GM12878 (cell line): Measurements from ENCODE around the gene GTF2IRD1. TPM values are rescaled to one million over a fixed set of nuclear protein-coding genes. Genes with fewer than 3 reads are reported as not detected.

ENCODE experiments used
- ATAC-seq: fragments of 200-7000 bp; cut with Tn5 transposase; 3 replicates; pipeline ENCODE4 v1.9.1; 2020; ENCODE audit warnings: mild to moderate bottlenecking, moderate library complexity
- BruUV-seq: library from RNA; stranded (reverse); fragments of 400-500 nt; replicated peaks from 2 replicates; lab custom pipeline; 2021; lab: Mats Ljungman, UMichigan
- CTCF ChIA-PET: fragments of 300-600 bp; sonication (Branson Sonifier 250); formaldehyde crosslinking; extraction: SDS; loops from one replicate; lab custom pipeline; 2021; ENCODE audit warnings: inconsistent platforms; lab: Yijun Ruan, JAX
- POLR2A ChIA-PET: fragments of 350-600 bp; formaldehyde crosslinking; extraction: SDS; loops from one replicate; lab custom pipeline; 2021; ENCODE audit warnings: inconsistent platforms; lab: Charles Lee
- RAD21 ChIA-PET: fragments of 300-600 bp; sonication (Branson Sonifier 250); formaldehyde crosslinking; loops from one replicate; lab custom pipeline; 2023; ENCODE audit warnings: antibody characterized with exemption; ENCODE audit not compliant: unreplicated experiment; lab: Charles Lee
- SMC1A ChIA-PET: fragments of 300-600 bp; sonication (Branson Sonifier 250); formaldehyde crosslinking; loops from one replicate; lab custom pipeline; 2023; ENCODE audit not compliant: unreplicated experiment, uncharacterized antibody; lab: Charles Lee
- DNase-seq: peaks from one replicate; pipeline ENCODE4 v3.0.0-alpha.2; 2011; ENCODE audit warnings: low read depth, low spot score
- FAIRE-seq: peaks from 3 replicates; lab custom pipeline; 2011; peaks lifted over from hg19 to GRCh38; lab: Jason Lieb, UNC
- H2AFZ ChIP-seq: 2 replicates; pipeline ENCODE4 v1.6.0; 2011; ENCODE audit warnings: low read depth, low read length, control low read depth; ENCODE audit not compliant: control insufficient read depth
- H3K27ac ChIP-seq: 2 replicates; pipeline ENCODE4 v1.5.1; 2011; ENCODE audit warnings: control low read depth; ENCODE audit not compliant: control insufficient read depth, insufficient read depth
- H3K27me3 ChIP-seq, 2 experiments: replicated peaks in 1 of 2; 2 replicates each; pipeline versions ENCODE4 v1.6.0 to v1.6.1; 2011; ENCODE audit warnings: low read length in 1 of 2; ENCODE audit not compliant: control insufficient read depth in 2 of 2, insufficient read depth in 2 of 2
- H3K36me3 ChIP-seq, 2 experiments: 2 replicates each; pipeline ENCODE4 v1.5.1; 2011; ENCODE audit warnings: low read length in 1 of 2; ENCODE audit not compliant: control insufficient read depth in 2 of 2, insufficient read depth in 2 of 2
- H3K4me1 ChIP-seq: 2 replicates; pipeline ENCODE4 v1.6.1; 2011; ENCODE audit warnings: mild to moderate bottlenecking, low read length, moderate library complexity, mixed read lengths; ENCODE audit not compliant: control insufficient read depth, insufficient read depth
- H3K4me2 ChIP-seq: 2 replicates; pipeline ENCODE4 v1.6.0; 2011; ENCODE audit warnings: control low read depth; ENCODE audit not compliant: control insufficient read depth, insufficient read depth
- H3K4me3 ChIP-seq: fragments of 200-600 bp; sonication (generic); 2 replicates; pipeline ENCODE4 v1.5.1; 2016
- H3K79me2 ChIP-seq: 2 replicates; pipeline ENCODE4 v1.6.0; 2011; ENCODE audit warnings: low read length; ENCODE audit not compliant: control insufficient read depth, insufficient read depth
- H3K9ac ChIP-seq: 2 replicates; pipeline ENCODE4 v1.8.0; 2011; ENCODE audit warnings: low read length, control low read depth, mixed read lengths; ENCODE audit not compliant: control insufficient read depth, insufficient read depth
- H3K9me3 ChIP-seq: replicated peaks from 3 replicates; pipeline ENCODE4 v1.5.1; 2011; ENCODE audit warnings: mild to moderate bottlenecking, low read length; ENCODE audit not compliant: control insufficient read depth, insufficient read depth
- H4K20me1 ChIP-seq: 2 replicates; pipeline ENCODE4 v1.6.0; 2011; ENCODE audit not compliant: control insufficient read depth, insufficient read depth
- BCL3 ChIP-seq: IDR thresholded peaks from 2 replicates; pipeline ENCODE4 v1.6.1; 2011; ENCODE audit warnings: borderline replicate concordance, low read depth, mild to moderate bottlenecking, moderate library complexity, low read length; ENCODE audit not compliant: insufficient read depth, poor library complexity, severe bottlenecking
- EZH2 ChIP-seq: IDR thresholded peaks from 2 replicates; pipeline ENCODE4 v1.6.1; 2012; ENCODE audit warnings: low read depth, mild to moderate bottlenecking, control low read depth, inconsistent platforms, low read length, borderline replicate concordance; ENCODE audit not compliant: control insufficient read depth
- FOS ChIP-seq: IDR thresholded peaks from 3 replicates; pipeline ENCODE4 v1.6.1; 2011; ENCODE audit warnings: borderline replicate concordance; ENCODE audit not compliant: insufficient read length; ENCODE audit errors: extremely low read depth
- FOXK2 ChIP-seq: fragments of 450-650 bp; IDR thresholded peaks from 2 replicates; pipeline ENCODE4 v1.6.1; 2017; ENCODE audit warnings: mild to moderate bottlenecking, moderate library complexity
- GATAD2B ChIP-seq: fragments of 450-650 bp; conservative IDR thresholded peaks from 2 replicates; pipeline ENCODE4 v1.6.1; 2017; ENCODE audit warnings: low read depth, mild to moderate bottlenecking, moderate library complexity
- HDAC2 ChIP-seq: fragments of 200-600 bp; sonication (generic); IDR thresholded peaks from 2 replicates; pipeline ENCODE4 v1.6.1; 2017
- JUND ChIP-seq: IDR thresholded peaks from 2 replicates; pipeline ENCODE4 v1.6.1; 2012; ENCODE audit warnings: low read depth, mild to moderate bottlenecking, low read length, improper control_type of control experiment, moderate library complexity
- MTA3 ChIP-seq: IDR thresholded peaks from 2 replicates; pipeline ENCODE4 v1.6.1; 2012; ENCODE audit warnings: low read length, inconsistent platforms, borderline replicate concordance
- POLR2AphosphoS5 ChIP-seq: IDR thresholded peaks from 2 replicates; pipeline ENCODE4 v1.6.1; 2011; ENCODE audit warnings: mild to moderate bottlenecking, low read length, inconsistent platforms
- SMAD1 ChIP-seq: fragments of 450-650 bp; IDR thresholded peaks from 2 replicates; pipeline ENCODE4 v1.6.1; 2018; ENCODE audit warnings: mild to moderate bottlenecking, low read depth; ENCODE audit not compliant: partially characterized antibody
- SP1 ChIP-seq: IDR thresholded peaks from one replicate; pipeline ENCODE4 v1.6.1; 2011; ENCODE audit warnings: low read depth, low read length
- SREBF2 ChIP-seq: IDR thresholded peaks from 2 replicates; pipeline ENCODE4 v1.6.1; 2012; ENCODE audit warnings: mild to moderate bottlenecking, low read length
- TBL1XR1 ChIP-seq: IDR thresholded peaks from 2 replicates; pipeline ENCODE4 v1.6.1; 2012; ENCODE audit warnings: low read depth, low read length, improper control_type of control experiment
- TCF12 ChIP-seq: IDR thresholded peaks from 2 replicates; pipeline ENCODE4 v1.6.1; 2011; ENCODE audit warnings: low read depth, mild to moderate bottlenecking, low read length
- ZBED1 ChIP-seq: IDR thresholded peaks from 2 replicates; pipeline ENCODE4 v1.6.1; 2016; ENCODE audit warnings: borderline replicate concordance
- ZBTB33 ChIP-seq: fragments of 450-650 bp; IDR thresholded peaks from 2 replicates; pipeline ENCODE4 v1.6.1; 2017; ENCODE audit warnings: mild to moderate bottlenecking
- ZNF207 ChIP-seq: fragments of 450-650 bp; IDR thresholded peaks from 2 replicates; pipeline ENCODE4 v1.6.1; 2014; ENCODE audit warnings: antibody characterized with exemption, mild to moderate bottlenecking, borderline replicate concordance
- ZNF24 ChIP-seq: fragments of 450-650 bp; IDR thresholded peaks from 2 replicates; pipeline ENCODE4 v1.6.1; 2017; ENCODE audit warnings: antibody characterized with exemption, mild to moderate bottlenecking
- WGBS: methylation state at CpG from one replicate; pipeline ENCODE4 v1.1.6; 2016; ENCODE audit warnings: low lambda C conversion rate; ENCODE audit not compliant: insufficient replicate concordance, insufficient coverage; ENCODE audit errors: missing lambda C conversion rate; 5-methylcytosine and 5-hydroxymethylcytosine counted together
- in situ Hi-C: fragments of 300-500 bp; cut with MboI; formaldehyde crosslinking; loops from 9 replicates; pipeline ENCODE4 v1.14.3; 2018; ENCODE audit warnings: mixed read lengths
- intact Hi-C: fragments of 100-400 bp; cut with micrococcal nuclease; formaldehyde crosslinking; loops from one replicate; pipeline ENCODE4 v1.14.2; 2022; ENCODE audit not compliant: unreplicated experiment
- polyA plus RNA-seq, 11 experiments: library from polyadenylated mRNA; depleted of rRNA in 4 of 11; unstranded in 6 of 11; stranded (reverse) in 5 of 11; fragments of >200 nt; fragmentation: Nextera tagmentation in 4 of 11; fragmentation: Illumina TruSeq in 1 of 11; extraction: Ambion mirVana in 4 of 11; extraction: Trizol in 1 of 11; gene quantifications; 1 replicate in 1 of 11; 2 replicates in 10 of 11; pipeline versions ENCODE4 v1.2.1 to v1.2.3, GENCODE V29; 2011 to 2016; ENCODE audit warnings: inconsistent platforms in 2 of 11, missing spikeins in 2 of 11, low read depth in 1 of 11
- total RNA-seq, 4 experiments: library from RNA; depleted of rRNA in 3 of 4; stranded (reverse); fragments of >200 nt in 3 of 4; fragmentation: Illumina TruSeq in 1 of 4; extraction: Trizol in 1 of 4; gene quantifications; 2 replicates each; pipeline versions ENCODE4 v1.2.1 to v1.2.3, GENCODE V29; 2013 to 2021
- TF ChIP-seq, protein P1 (sequence below): fragments of 450-650 bp; IDR thresholded peaks from 2 replicates; pipeline ENCODE4 v1.6.1; 2016; ENCODE audit warnings: mild to moderate bottlenecking

GTF2IRD1 gene
- total and polyA plus RNA-seq, 10 of the 15 experiments (the other 5 are each of a cell fraction or from before 2014, with no cell fraction given): 0.48 to 3.0 (median 1.3) TPM

- in situ Hi-C loops (no loop called here), intact Hi-C loops (no loop called here)
- BruUV-seq: no TSS peak
- H3K79me2 ChIP-seq: no peaks in the 10 kb centered on the region
- no peaks in the 10 kb centered on the region for H4K20me1 ChIP-seq
- ATAC-seq (no peak), DNase-seq (no peak), FAIRE-seq (no peak)
- RAD21 ChIA-PET: no interaction called here
- 46% methylated on average over 14 of the region's 14 CpGs for WGBS
- H3K36me3 ChIP-seq: no peaks in the 10 kb centered on the region
- H2AFZ ChIP-seq: no peak overlapping the region
- H3K27me3 ChIP-seq: no peaks in the 10 kb centered on the region
- no peaks in the 10 kb centered on the region for H3K4me1 ChIP-seq
- no peak overlapping the region for H3K4me3 ChIP-seq
- H3K9ac ChIP-seq: no peak overlapping the region
- CTCF ChIA-PET: no interaction called here
- SMC1A ChIA-PET: no interaction called here
- H3K4me2 ChIP-seq: no peak overlapping the region
- POLR2A ChIA-PET: interaction anchor here (0.6 kb wide), 1 partner anchor 55 kb away, joined by 6 read pairs; no protein-coding TSS in a partner anchor
- H3K27ac ChIP-seq: no peak overlapping the region
- no peaks in the 10 kb centered on the region; the same call in 2 of the 3 replicates for H3K9me3 ChIP-seq
- TF ChIP-seq EZH2: no peak
- TF ChIP-seq ZBTB33: no peak
- no peak for TF ChIP-seq SREBF2
- TF ChIP-seq HDAC2: no peak
- TF ChIP-seq ZBED1: no peak
- TF ChIP-seq ZNF207: no peak
- no peak for TF ChIP-seq GATAD2B
- TF ChIP-seq SMAD1: no peak
- no peak for TF ChIP-seq JUND
- no peak for TF ChIP-seq ZNF24
- no peak for TF ChIP-seq FOXK2
- TF ChIP-seq, protein P1, sequence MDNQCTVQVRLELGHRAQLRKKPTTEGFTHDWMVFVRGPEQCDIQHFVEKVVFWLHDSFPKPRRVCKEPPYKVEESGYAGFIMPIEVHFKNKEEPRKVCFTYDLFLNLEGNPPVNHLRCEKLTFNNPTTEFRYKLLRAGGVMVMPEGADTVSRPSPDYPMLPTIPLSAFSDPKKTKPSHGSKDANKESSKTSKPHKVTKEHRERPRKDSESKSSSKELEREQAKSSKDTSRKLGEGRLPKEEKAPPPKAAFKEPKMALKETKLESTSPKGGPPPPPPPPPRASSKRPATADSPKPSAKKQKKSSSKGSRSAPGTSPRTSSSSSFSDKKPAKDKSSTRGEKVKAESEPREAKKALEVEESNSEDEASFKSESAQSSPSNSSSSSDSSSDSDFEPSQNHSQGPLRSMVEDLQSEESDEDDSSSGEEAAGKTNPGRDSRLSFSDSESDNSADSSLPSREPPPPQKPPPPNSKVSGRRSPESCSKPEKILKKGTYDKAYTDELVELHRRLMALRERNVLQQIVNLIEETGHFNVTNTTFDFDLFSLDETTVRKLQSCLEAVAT: no peak
- TF ChIP-seq SP1: no peak
- TF ChIP-seq BCL3: no peak
- TF ChIP-seq TCF12: no peak
- no peak for TF ChIP-seq POLR2AphosphoS5
- TF ChIP-seq MTA3: no peak
- no peak for TF ChIP-seq FOS
- TF ChIP-seq TBL1XR1: no peak
Observed at GRCh38 chr7:74494076-74494548, 40.4 kb downstream of the GTF2IRD1 start.
